Stimulated activated CD8-positive, alpha-beta memory T cell treated with anti-CD3 and anti-CD28 coated beads, Interleukin-4, amount 100 ng/mL, for 1 hour (primary cell): Measurements from ENCODE around the gene CARD19.

Experiments used
- DNase-seq, 2 donors: peaks; one replicate each; pipeline ENCODE4 v3.0.0-alpha.2; 2020; ENCODE audit warnings: low read depth in 2 of 2, low spot score in 1 of 2

Gene CARD19

DNA sequence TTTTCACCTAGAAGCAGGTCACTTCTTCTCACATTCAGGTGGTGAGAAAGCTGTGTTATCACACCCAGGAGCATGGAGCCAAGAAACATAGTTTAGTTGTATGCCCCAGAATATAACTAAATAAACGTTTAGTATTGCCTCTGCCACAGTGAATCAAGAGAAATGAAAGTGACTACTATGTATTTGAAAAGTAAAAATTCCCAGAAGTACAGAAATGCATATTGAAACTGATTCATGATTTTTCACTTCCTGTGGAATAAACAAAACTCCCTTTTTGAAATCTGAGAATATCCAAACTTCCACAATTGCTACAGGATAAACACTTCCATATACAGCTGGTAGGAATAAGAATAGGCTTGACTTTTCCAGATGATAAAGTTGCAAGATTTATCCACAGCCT is 53.3 kb downstream of the CARD19 start:
- DNase-seq: no peak

DNA sequence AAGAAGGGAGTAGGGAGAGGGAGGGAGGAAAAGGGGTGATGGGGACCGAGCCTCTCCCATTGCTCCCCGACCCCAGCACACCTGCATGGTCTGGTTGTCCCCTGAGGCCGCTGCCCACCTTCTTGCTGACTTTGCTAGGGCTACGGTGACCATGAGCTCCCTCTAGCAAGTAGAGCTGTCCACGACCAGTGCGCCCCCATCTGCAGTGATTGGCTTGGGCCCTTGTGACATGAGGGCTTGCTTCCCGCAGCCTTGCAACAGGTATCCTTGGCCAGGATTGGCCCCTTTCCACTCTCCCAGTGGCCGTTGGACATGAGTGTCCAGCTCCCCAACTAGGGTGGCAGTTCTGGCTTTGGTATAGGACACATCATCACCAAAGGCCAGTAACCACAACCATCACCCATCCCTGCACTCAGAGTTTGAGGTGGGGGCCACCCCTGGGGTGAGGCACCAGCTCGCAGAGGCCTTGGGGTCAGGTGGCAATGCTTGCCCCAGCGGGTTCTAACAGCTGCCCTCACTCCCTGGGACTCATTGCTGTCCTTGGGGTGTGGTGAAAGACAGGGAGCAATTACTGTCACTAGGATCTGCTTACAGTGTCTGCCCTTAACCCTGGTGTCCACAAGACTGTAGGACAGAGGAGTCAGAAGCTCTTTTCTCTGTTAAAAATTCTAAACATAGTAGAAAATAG is 55.2 kb downstream of the CARD19 start:
- no peak for DNase-seq

DNA sequence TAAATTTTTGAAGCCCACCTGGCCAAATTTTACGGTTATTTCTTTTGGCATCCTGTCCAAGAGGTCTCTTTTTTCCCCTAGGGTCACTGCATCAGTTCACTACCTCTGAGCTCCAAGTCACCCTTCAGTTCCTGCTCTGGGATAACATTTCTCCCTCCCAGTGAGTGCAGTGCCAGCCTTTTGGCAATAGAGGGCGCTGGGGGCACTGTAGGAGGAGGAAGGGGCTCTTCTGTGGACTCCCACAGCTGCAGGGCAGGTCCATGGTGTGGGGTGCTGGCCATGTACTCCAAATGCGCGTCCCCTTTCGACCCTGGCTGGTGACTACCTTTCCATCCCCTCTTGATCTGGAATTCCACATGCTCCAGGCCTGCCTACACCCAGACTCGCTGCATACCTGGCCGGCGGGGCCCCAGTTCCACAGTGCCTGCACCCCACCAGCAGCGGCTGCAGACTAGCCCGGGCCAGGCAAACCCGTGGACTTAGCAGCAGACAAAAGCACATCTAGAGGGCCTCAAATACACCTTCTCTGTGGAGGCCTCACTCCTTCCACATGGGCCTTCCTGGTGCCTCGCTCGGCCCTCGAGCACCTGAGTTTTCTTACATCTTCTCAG is 58.4 kb downstream of the CARD19 start:
- DNase-seq: no peak

DNA sequence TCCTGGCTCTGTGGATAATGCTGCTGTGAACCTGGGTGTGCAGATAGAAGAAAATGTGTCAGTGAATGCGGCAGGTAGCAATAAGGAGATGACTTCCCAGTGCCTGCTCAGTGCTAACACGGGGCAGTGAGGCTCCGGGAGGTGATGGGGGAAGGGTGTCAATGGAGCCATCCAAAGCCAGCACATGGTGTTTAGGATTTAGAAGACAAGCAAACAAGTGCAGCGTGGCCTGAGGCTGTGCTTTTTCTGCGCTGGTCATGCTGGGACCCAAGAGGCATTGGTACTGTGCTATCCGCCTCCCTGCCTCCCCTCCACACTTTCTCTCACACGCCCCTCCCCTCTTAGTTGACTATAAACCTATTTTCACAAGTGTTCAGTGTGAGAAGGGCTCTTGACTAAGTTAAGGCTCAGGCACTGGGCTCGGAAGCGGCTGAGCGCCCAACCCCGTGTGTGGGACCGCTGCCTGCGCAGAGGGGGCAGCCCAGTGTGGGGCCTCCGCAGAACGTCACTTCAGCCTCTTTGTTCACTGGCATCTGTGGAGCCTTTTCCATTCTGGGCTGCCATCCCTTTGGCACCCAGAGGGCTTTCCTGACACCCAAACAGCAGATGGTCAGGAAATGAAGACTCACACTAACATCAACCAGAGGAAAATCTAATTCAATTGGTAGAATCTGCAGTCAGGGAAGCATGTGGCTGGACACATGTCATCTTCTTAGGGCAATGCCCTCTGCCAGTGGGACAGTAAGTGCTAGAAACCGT is 59.9 kb downstream of the CARD19 start:
- DNase-seq: no peak

DNA sequence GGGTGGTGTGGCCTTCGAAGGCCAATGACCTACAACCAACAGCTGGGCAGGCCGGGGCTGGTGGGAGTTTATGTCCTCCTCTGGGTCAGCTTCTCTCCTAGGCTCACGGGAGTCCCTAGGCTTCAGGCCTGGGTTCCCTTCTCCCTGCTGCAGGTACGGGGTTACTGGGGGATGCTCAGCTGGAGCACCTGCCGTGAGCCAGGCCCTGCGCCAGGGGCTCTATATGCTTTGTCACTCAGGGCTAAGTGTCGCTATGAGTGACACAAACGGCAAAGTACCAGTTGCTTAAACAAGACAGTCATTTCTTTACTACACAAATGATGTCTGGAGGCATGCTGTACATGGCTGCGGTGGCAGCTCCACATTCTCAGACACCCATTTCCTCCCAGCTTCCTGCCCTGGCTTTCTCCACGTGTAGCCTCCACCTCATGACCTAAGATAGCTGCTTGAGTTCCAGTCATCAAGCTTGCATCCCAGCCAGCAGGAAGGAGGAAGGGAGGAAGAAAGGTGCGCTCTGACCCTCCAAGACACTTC is 60.5 kb downstream of the CARD19 start:
- no peak for DNase-seq

DNA sequence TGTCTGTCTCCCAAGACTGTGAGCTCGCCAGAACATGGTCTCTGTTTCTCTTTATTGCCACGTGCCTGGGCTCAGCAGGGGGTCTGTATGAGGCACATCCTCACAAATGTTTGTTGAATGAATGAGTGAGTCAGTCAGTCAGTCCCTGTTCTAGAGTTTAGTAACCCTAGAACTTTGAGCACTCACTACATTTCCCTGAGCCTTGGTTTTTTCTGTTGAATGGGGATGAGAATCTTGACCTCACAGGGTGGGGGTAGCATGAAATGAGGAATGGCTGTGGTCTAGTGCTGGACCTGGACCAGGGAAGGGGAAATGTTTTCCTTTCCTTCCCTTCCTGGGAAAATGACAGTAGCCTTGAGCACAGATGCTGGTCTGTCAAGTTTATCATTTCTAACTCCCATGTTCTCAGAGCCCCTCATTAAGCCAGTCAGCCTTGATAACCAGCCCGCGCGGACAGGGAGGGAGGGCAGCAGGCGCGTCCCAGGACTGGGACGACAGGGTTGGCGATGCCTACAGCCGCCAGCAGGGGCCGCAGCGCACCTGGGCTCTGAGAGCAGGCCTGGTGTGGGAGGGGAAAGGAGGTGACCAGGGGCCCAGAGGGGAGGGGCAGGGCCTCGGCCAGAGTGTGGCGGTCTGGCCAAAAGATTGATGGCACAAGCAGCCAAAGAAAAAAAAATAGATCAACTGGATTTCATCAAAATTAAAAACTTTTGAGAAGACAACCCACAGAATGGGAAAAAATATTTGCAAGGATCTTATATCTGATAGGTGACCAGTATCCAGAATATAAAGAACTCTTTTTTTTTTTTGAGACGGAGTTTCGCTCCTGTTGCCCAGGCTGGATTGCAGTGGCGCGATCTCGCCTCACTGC is 63.8 kb downstream of the CARD19 start:
- peak; percentile 28 to 45 for DNase-seq

DNA sequence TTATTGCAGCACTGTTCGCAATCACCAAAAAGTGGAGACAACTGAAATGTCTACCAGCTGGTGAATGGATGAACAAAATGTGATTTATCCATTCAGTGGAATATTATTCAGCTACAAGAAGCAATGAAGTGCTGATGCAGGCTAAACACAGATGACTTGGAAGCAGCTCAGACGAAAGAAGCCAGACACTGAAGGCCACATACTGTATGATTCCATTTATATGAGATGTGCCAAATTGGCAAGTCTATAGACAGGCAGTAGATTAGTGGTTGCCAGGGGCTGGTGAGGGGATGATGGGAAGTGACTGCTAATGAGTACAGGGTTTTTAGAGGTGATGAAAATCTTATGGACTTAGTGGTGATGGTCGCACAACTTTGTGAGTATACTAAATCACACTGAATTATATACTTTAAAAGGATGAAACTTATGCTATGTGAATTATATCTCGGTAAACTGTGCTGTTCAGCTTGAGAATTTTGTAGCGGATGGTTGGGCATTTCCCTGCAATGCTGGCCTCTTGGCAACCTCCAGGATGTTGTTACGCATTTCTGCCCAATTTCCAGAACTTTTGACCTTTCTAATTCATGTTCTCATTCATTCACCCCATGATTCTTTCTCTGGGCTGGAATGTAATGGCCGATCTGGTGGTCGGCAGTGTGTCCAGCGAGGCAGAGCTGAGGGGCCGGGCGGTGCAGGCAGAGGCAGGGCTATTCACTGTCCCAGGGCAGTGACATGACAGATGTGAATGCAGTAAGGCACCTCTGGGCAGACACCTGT is 66.0 kb downstream of the CARD19 start:
- DNase-seq: no peak
